Upper lobe of right lung (tissue), 1 donor: ENCODE data around the gene CCDC186. TPM values are rescaled to one million over a fixed set of nuclear protein-coding genes. Genes with fewer than 3 reads are reported as not detected.

Experiments
- ATAC-seq: fragments of 200-7000 bp; cut with Tn5 transposase; one replicate; pipeline ENCODE4 v1.9.1; 2020; ENCODE audit warnings: mild to moderate bottlenecking, moderate library complexity
- DNase-seq: peaks from one replicate; pipeline ENCODE4 v3.0.0-alpha.2; 2020
- H3K27ac ChIP-seq: fragments of 200-600 bp; one replicate; pipeline ENCODE4 v1.8.0; 2022
- H3K27me3 ChIP-seq: fragments of 200-600 bp; one replicate; pipeline ENCODE4 v1.8.0; 2022; ENCODE audit warnings: mild to moderate bottlenecking
- H3K36me3 ChIP-seq: fragments of 200-600 bp; one replicate; pipeline ENCODE4 v1.8.0; 2022
- H3K4me1 ChIP-seq: fragments of 200-600 bp; one replicate; pipeline ENCODE4 v1.8.0; 2022
- H3K4me3 ChIP-seq: fragments of 200-600 bp; one replicate; pipeline ENCODE4 v1.8.0; 2022; ENCODE audit warnings: mild to moderate bottlenecking
- H3K9me3 ChIP-seq: fragments of 200-600 bp; one replicate; pipeline ENCODE4 v1.8.0; 2022
- intact Hi-C: fragments of 100-400 bp; cut with DNase I; formaldehyde crosslinking; loops from one replicate; pipeline ENCODE4 v1.11.0; 2022
- total RNA-seq: library from RNA; stranded (reverse); fragmentation: NEBNext Ultra II Directional; extraction: Animal tissue kit (Norgen Biotek cat#: 25700); gene quantifications from one replicate; pipeline ENCODE4 v1.2.1, GENCODE V29; 2021
- TF ChIP-seq, protein P1 (sequence below): fragments of 200-600 bp; IDR thresholded peaks from one replicate; pipeline ENCODE4 v1.8.0; 2022; ENCODE audit warnings: antibody characterized with exemption
- donor health status: DM: no; HTN: yes; CAD: no; lungs with severe emphysema.

The CCDC186 gene
- total RNA-seq, 1 donor from 2014 or later: 33.3 TPM

- TF ChIP-seq, protein P1, sequence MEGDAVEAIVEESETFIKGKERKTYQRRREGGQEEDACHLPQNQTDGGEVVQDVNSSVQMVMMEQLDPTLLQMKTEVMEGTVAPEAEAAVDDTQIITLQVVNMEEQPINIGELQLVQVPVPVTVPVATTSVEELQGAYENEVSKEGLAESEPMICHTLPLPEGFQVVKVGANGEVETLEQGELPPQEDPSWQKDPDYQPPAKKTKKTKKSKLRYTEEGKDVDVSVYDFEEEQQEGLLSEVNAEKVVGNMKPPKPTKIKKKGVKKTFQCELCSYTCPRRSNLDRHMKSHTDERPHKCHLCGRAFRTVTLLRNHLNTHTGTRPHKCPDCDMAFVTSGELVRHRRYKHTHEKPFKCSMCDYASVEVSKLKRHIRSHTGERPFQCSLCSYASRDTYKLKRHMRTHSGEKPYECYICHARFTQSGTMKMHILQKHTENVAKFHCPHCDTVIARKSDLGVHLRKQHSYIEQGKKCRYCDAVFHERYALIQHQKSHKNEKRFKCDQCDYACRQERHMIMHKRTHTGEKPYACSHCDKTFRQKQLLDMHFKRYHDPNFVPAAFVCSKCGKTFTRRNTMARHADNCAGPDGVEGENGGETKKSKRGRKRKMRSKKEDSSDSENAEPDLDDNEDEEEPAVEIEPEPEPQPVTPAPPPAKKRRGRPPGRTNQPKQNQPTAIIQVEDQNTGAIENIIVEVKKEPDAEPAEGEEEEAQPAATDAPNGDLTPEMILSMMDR: no peak
- Histone ChIP-seq H3K36me3 (peaks cover 5% of the 10 kb centered on the region), H3K9me3 (peaks cover 5% of the 10 kb centered on the region), H3K27me3 (no peaks in the 10 kb centered on the region), H3K4me1 (peaks cover 10% of the 10 kb centered on the region), H3K4me3 (no peak overlapping the region), H3K27ac (no peak overlapping the region)
- intact Hi-C loops: no loop called here
- ATAC-seq (no peak), DNase-seq (no peak)
These were observed 5.5 kb downstream of the CCDC186 start for GRCh38 chr10:114168450-114169009.

- Histone ChIP-seq H3K27me3 (no peaks in the 10 kb centered on the region), H3K4me1 (peaks cover 13% of the 10 kb centered on the region), H3K27ac (no peak overlapping the region), H3K9me3 (peaks cover 5% of the 10 kb centered on the region), H3K4me3 (no peak overlapping the region), H3K36me3 (peaks cover 5% of the 10 kb centered on the region)
- TF ChIP-seq, protein P1: no peak
- intact Hi-C loops: no loop called here
- ATAC-seq (no peak), DNase-seq (no peak)
These were observed 6.0 kb downstream of the CCDC186 start for GRCh38 chr10:114167985-114168384.

- Histone ChIP-seq H3K27me3 (no peaks in the 10 kb centered on the region), H3K4me3 (no peak overlapping the region), H3K36me3 (peaks cover 14% of the 10 kb centered on the region), H3K4me1 (peaks cover 6% of the 10 kb centered on the region), H3K27ac (no peak overlapping the region), H3K9me3 (peaks cover 5% of the 10 kb centered on the region)
- ATAC-seq (no peak), DNase-seq (no peak)
- intact Hi-C loops: no loop called here
- TF ChIP-seq, protein P1: no peak
These were observed 7.5 kb downstream of the CCDC186 start for GRCh38 chr10:114166494-114166893.

GRCh38 chr10:114166043-114166442, 8.0 kb downstream of the CCDC186 start:
- H3K4me3 ChIP-seq: no peak overlapping the region
- no peak for DNase-seq
- peaks cover 9% of the 10 kb centered on the region for H3K4me1 ChIP-seq
- peaks cover 18% of the 10 kb centered on the region for H3K36me3 ChIP-seq
- TF ChIP-seq, protein P1: no peak
- ATAC-seq: peak; percentile 70
- peak overlapping the region; percentile 31 for H3K27ac ChIP-seq
- H3K9me3 ChIP-seq: peaks cover 5% of the 10 kb centered on the region
- intact Hi-C loops: no loop called here
- no peaks in the 10 kb centered on the region for H3K27me3 ChIP-seq

- DNase-seq: no peak
- no peak overlapping the region for H3K4me3 ChIP-seq
- no peak for ATAC-seq
- no peaks in the 10 kb centered on the region for H3K27me3 ChIP-seq
- peaks cover 15% of the 10 kb centered on the region for H3K4me1 ChIP-seq
- H3K27ac ChIP-seq: peak overlapping the region; percentile 18
- peaks cover 16% of the 10 kb centered on the region for H3K36me3 ChIP-seq
- TF ChIP-seq, protein P1: no peak
- intact Hi-C loops: no loop called here
- H3K9me3 ChIP-seq: no peaks in the 10 kb centered on the region
These were observed 10.9 kb downstream of the CCDC186 start for GRCh38 chr10:114163062-114163461.

DNA sequence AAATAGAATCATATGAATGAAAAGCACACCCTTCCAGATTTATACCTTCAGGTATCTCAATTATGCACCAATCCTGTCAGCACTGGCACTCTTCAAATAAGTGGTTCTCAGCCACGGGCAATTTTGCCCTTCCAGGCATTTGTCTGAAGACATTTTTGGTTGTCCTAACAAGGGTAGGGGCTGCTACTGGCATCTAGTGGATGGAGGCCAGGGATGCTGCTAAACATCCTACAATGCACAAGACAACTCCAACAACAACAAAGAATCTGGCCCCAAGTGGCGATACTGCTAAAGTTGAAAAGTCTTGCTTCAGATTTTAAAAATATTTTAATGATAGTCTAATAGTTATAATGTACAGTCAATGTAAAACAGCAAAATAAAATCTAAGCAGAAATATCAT, 16.1 kb downstream of the CCDC186 start:
- H3K27me3 ChIP-seq: no peaks in the 10 kb centered on the region
- ATAC-seq (no peak), DNase-seq (no peak)
- TF ChIP-seq, protein P1: no peak
- no peak overlapping the region for H3K27ac ChIP-seq
- H3K4me1 ChIP-seq: peaks cover 12% of the 10 kb centered on the region
- intact Hi-C loops: no loop called here
- H3K9me3 ChIP-seq: no peaks in the 10 kb centered on the region
- H3K4me3 ChIP-seq: no peak overlapping the region
- peaks cover 51% of the 10 kb centered on the region for H3K36me3 ChIP-seq
